ENCODE measurements around the gene DLEC1.
"Not testable (repeated sequence)": the region's sequence is repeated elsewhere in the genome, so short reads cannot be mapped to it uniquely, and the experiment has no call there.

DNA sequence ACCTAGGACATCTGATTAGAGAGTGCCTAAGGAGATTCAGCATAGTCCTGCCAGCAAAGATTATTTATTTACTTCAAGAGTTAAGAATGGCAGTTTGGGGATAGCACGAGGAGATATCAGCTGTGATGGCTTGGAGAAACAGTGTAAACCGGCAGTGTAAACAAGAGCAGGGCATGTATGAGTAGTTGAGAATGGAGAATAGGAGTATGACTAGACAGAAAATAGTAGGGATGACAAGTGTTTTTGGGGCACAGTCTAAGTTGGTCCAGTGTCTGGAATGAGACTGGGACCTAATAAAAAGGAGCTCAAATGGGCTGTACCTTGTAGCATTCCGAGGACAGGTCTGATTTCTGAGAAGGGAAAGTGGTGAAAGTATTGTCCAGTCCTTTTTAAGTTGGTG lies 38.1 kb downstream of the DLEC1 start:
- TF ChIP-seq, protein P1, sequence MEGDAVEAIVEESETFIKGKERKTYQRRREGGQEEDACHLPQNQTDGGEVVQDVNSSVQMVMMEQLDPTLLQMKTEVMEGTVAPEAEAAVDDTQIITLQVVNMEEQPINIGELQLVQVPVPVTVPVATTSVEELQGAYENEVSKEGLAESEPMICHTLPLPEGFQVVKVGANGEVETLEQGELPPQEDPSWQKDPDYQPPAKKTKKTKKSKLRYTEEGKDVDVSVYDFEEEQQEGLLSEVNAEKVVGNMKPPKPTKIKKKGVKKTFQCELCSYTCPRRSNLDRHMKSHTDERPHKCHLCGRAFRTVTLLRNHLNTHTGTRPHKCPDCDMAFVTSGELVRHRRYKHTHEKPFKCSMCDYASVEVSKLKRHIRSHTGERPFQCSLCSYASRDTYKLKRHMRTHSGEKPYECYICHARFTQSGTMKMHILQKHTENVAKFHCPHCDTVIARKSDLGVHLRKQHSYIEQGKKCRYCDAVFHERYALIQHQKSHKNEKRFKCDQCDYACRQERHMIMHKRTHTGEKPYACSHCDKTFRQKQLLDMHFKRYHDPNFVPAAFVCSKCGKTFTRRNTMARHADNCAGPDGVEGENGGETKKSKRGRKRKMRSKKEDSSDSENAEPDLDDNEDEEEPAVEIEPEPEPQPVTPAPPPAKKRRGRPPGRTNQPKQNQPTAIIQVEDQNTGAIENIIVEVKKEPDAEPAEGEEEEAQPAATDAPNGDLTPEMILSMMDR (conservative IDR thresholded peaks at IDR 0.05 in 1 of 2, IDR thresholded peaks at IDR 0.05 in 1 of 2; ENCODE audit: extremely low read depth in 1 of 2, insufficient read depth in 1 of 2, low read depth in 1 of 2, low read length in 2 of 2): not testable (repeated sequence)
- TF ChIP-seq EZH2 (IDR thresholded peaks at IDR 0.05; ENCODE audit: borderline replicate concordance, low read length): not testable (repeated sequence)

Data from mammary epithelial cell (primary cell).